Stimulated activated CD8-positive, alpha-beta memory T cell treated with anti-CD3 and anti-CD28 coated beads, Interleukin-12 subunit alpha, Interleukin-12 subunit beta, amount 100 ng/mL, for 1 hour (primary cell): ENCODE measurements around the gene PKP3.
A peak's percentile ranks its signal among the peaks of the same experiment; 100 is the strongest.

Source experiments
- DNase-seq: peaks from one replicate; pipeline ENCODE4 v3.0.0-alpha.2; 2020; ENCODE audit warnings: low read depth

Gene PKP3

DNA sequence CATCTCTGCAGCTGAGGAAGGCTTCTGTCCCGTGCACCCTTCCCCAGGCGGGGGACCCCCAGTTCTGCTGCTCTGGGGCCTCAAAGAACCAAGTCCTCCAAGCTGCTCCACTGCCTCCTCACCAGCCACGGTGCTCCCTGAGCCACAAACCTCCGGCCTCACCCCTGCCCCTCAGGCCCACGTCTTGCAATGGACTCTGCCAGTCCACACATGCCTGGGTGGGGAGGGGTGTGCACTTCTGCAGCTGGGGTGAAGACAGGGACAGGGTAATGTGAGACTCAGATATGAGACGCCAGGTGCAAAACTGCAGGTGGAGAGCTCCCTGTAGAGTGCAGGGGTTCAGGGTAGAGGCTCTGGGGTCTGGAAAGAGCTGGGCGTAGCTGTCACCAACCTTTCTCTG lies 52.9 kb downstream of the PKP3 start:
- no peak for DNase-seq

DNA sequence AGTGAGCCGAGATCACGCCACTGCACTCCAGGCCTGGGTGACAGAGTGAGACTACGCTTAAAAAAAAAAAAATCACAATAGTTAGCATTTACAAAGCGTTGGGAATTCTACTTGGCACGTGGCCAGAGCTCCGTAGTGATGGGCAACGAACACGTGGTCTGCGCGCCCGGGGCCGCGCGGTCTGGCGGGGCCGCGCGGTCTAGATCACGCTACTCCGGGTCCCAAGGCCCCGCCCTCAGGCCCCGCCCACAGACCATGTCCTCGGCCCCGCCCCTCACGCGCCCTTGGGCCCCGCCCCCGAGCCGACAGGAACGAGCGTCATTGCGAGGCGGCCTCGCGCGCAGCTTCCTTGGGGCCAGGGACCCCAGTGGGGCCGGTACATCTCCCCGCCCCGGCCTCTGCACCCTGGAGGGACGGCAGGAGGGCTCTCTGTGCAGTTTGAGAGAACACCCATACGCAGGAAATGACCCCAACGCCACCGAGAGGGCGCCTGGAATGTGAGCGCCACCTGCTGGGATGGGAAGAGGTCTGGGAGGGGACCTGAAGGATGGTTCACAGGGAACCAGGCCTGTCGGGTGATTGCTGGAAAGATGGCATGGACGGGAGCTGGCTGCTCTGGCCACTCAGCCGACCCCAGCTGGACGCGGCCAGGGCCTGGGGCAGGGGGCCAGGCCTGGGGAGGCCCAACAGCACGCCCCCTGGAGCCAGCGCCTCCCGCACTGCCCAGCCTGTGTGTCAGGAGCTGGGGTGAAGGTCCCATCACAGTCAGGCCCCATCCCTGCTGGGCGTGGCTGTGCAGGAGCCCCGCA lies 54.1 kb downstream of the PKP3 start:
- peak; percentile 91 for DNase-seq

DNA sequence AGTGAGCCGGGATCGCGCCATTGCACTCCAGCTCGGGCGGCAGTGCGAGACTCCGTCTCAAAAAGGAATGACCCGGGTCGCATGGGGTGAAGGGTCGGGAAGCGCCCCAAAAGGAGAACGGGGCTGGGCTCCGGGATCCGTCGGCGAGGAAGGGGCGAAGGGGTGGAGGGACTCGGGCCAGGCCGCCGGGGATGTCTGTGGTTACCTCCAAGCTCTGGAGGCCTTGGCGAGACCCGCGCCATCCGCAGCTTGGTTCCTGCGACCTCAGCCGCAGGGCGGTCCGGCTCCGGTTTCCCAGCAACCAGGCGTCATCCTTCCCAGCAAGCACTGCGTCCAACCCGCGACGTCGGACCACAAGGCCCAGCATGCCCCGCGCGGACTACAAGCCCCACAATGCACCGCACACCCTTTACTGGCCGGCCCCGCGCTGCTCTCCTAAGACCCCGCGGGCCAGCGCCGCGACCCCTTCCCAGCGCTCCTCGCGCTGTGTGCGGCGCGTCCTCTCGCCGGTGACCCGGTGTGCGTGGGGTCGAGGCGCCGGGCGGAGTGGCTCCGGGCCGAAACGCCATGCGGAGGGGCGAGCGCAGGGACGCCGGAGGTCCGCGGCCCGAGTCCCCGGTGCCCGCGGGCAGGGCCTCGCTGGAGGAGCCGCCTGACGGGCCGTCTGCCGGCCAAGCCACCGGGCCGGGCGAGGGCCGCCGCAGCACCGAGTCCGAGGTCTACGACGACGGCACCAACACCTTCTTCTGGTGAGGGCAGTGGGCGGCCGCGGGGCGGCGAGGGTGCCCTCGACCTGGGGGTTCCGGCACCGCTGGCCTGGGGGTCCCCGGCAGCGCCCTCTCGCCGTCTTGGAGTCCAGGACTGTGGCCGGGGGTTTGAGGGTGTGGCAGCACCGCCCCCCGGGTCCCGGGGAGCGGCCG lies 56.1 kb downstream of the PKP3 start, which contains the start of gene PTDSS2:
PTDSS2 (plus strand) TSS at position 391 of the 920 bp plus-strand sequence; CDS start at position 568, 177 bp downstream.
- DNase-seq, result peak; percentile 90

DNA sequence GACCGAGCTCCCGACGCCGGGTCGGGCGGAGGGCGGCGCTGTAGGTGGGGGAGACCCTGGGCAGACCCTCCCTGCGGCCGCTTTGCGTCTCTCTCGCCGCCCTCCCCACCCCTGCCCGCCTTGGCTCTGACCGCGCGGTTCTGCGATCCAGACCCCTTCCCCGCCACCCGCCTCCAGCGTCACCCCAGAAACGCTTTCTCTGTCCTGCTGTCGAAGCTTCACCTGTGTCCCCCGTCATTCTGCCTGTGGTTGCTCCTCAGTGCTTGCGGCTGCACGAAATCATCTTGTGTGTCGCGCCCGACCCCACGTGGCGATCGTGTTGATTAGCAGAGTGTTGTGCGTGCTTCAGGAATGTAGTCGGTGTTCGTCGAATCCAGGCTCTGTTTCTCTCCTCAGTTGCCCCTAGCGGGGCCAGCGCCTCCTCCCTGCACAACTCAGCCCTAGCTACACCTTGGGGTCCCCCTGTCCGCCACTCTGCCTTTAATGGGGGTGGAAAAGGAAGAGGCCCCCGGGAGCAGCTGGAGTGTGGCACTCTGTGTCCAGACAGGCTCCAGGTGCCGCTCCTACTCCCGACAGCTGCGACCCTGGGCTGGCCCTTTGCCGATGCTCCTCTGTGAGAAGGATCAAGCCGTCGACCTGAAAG lies 56.9 kb downstream of the PKP3 start:
- DNase-seq, result peak; percentile 67

DNA sequence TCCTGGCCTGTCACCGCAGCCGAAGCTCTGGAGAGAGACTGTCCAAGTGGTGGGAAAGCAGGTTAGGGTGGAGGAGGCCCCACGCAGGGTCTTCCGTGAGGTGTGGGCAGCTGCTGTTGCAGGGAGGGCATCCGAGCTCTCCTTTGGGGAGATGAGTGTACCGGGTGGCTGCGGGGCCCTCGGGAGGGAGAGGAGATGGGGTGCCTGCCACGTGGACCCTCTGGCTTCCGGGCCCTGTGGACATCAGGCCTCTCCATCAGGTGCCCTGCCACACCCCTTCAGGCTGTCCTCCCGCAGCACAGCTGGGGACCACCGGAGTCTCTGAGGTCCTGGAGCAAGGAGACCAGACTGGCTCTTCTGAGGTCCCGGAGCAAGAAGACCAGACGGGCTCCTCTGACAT lies 57.7 kb downstream of the PKP3 start:
- no peak for DNase-seq

DNA sequence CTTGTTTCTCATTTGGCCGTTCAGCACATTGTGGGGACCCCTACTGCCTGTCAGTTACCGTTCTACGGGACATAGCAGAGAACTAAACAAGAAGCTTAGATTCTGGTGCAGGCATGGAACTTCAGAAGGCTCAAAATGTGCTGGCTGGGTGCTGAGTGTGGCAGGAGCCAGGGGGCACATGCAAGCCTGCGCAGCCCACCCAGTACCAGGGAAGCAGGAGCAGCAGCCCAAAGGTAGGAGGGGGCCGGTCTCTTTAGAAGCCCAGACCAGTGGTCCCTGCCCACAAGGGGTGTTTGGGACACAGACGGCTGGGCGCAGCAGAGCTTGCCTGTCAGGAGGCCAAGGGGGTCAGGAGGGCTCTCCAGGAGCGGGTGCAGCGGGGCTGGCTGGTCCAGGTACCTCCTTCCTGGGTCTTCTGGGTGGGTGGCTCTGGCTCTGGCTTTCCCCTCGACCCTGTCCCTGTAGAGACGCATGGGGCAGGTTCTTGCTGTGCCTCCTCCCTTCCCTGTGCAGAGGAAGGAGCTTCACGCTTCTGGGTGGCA lies 58.3 kb downstream of the PKP3 start:
- no peak for DNase-seq

DNA sequence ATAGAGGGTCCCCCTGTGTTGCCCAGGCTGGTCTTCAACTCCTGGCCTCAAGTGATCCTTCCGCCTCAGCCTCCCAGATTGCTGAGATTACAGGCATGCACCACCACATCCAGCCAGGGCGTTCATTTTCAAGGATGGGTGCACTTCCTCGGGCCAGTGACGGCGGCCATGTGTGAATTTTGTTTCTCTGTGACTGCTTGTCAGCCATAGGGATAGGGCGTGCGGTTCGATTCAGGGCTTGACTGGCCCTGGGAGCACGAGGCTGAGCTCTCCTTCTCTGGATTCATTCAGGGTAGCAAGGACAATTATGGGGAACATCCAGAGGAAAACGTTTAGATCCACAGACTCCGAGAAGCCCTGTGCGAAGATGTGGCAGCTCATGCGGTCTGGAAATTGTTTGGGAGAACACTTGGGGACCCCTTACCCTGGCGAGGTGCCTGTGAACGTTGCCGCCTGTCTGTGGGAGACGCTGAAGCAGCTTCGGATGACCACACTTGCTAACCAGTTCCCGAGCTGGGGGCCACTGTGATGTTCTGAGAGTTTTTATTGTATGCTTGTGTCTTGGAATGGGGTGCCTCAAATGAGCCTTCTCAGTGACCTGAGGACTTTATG lies 59.0 kb downstream of the PKP3 start:
- DNase-seq, result no peak

DNA sequence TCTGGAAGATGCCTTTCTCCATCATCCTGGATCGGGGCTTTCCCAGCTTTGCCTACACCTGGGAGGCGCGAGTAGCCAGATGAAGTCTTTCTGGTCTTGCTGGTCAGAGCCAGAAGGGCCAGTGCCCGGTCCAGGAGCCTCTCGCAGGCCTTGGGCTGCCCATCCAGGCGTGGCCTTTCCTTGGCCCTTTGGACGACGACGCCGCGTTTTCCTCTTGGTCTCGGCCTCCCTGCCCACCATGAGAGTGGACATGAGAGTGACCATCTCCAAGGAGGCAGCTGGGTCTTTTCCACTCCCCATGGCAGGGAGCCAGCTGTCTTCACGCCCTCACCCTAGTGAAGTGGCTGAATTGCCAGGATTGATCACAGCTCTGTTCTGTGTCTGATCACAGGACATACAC lies 59.6 kb downstream of the PKP3 start:
- no peak for DNase-seq

DNA sequence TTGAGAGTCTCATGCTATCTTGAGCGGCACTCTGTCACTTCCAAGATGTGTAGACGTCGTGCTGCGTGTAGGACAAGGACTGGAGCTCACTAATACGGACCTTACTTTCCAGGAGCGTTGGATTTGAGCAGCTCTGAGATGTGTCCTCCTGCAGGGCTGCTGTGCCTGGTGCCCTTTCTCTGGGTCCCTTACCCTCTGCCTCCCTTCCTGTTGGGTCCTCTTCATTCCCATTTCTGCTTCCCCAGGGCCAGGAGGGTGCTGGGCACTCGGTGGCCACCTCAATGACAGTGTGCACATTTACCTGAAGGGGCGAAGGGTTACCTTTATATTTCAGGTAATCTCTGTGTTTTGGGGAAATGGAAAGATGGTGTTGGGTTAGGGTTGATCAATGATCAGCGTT lies 60.0 kb downstream of the PKP3 start:
- DNase-seq, result no peak
